HepG2 (cell line): Measurements from ENCODE around the gene NEURL1B. TPM values are rescaled to one million over a fixed set of nuclear protein-coding genes. Genes with fewer than 3 reads are reported as not detected.
A peak's percentile ranks its signal among the peaks of the same experiment; 100 is the strongest.

Experiments
- ATAD3A ChIP-seq: sonication (generic); formaldehyde crosslinking; IDR thresholded peaks from 2 replicates; pipeline ENCODE4 v1.4.0; 2020; ENCODE audit warnings: missing genetic modification reagents
- CREM ChIP-seq, 2 experiments: sonication (generic) in 1 of 2; formaldehyde crosslinking in 1 of 2; IDR thresholded peaks; 2 replicates each; pipeline versions ENCODE4 v1.4.0 to v1.6.1; 2016 to 2020; ENCODE audit warnings: antibody characterized with exemption in 1 of 2, mild to moderate bottlenecking in 1 of 2, missing genetic modification reagents in 1 of 2
- GABPB1 ChIP-seq: IDR thresholded peaks from 2 replicates; pipeline ENCODE4 v1.6.1; 2016; ENCODE audit warnings: mild to moderate bottlenecking, missing genetic modification reagents, moderate library complexity, missing compliant biosample characterization
- NCOA2 ChIP-seq: sonication (generic); formaldehyde crosslinking; IDR thresholded peaks from 2 replicates; pipeline ENCODE4 v1.8.0; 2022; ENCODE audit warnings: inconsistent platforms
- SMAD3 ChIP-seq: sonication (generic); formaldehyde crosslinking; IDR thresholded peaks from 2 replicates; pipeline ENCODE4 v1.4.0; 2020; ENCODE audit warnings: missing genetic modification reagents
- TAF1 ChIP-seq: sonication (generic); formaldehyde crosslinking; IDR thresholded peaks from 2 replicates; pipeline ENCODE4 v1.4.0; 2020; ENCODE audit warnings: missing genetic modification reagents
- ZFYVE20 ChIP-seq: sonication (generic); formaldehyde crosslinking; IDR thresholded peaks from 2 replicates; pipeline ENCODE4 v1.8.0; 2023; ENCODE audit warnings: low read depth, mild to moderate bottlenecking, moderate library complexity, missing genetic modification reagents, borderline replicate concordance
- ZNF432 ChIP-seq: sonication (generic); formaldehyde crosslinking; IDR thresholded peaks from 2 replicates; pipeline ENCODE4 v1.5.0; 2020; ENCODE audit warnings: missing genetic modification reagents, mild to moderate bottlenecking, borderline replicate concordance
- ZSCAN21 ChIP-seq: sonication (generic); formaldehyde crosslinking; IDR thresholded peaks from 2 replicates; pipeline ENCODE4 v1.8.0; 2022; ENCODE audit warnings: mild to moderate bottlenecking, missing genetic modification reagents, moderate library complexity, borderline replicate concordance
- polyA plus RNA-seq, 8 experiments: library from polyadenylated mRNA; depleted of rRNA in 3 of 8; stranded (reverse) in 7 of 8; unstranded in 1 of 8; fragments of >200 nt; fragmentation: Illumina TruSeq in 4 of 8; extraction: Trizol in 4 of 8; gene quantifications; 2 replicates each; pipeline versions ENCODE4 v1.2.1 to v1.2.3, GENCODE V29; 2011 to 2016; ENCODE audit warnings: low read depth in 4 of 8, missing spikeins in 1 of 8, mixed read lengths in 1 of 8; ENCODE audit not compliant: insufficient read depth in 1 of 8
- total RNA-seq, 5 experiments: library from RNA; depleted of rRNA; stranded (reverse); fragments of >200 nt; fragmentation: Illumina TruSeq; extraction: Trizol; gene quantifications; 2 replicates each; pipeline ENCODE4 v1.2.3, GENCODE V29; 2016; ENCODE audit warnings: low read depth in 1 of 5
- TF ChIP-seq, protein P1 (sequence below): IDR thresholded peaks from 2 replicates; pipeline ENCODE4 v1.6.1; 2016; ENCODE audit warnings: low read depth, borderline replicate concordance
- TF ChIP-seq, protein P2 (sequence below): sonication (generic); formaldehyde crosslinking; IDR thresholded peaks from 2 replicates; pipeline ENCODE4 v1.8.1; 2023; ENCODE audit warnings: mild to moderate bottlenecking, missing genetic modification reagents, borderline replicate concordance
- TF ChIP-seq, protein P3 (sequence below): sonication (generic); formaldehyde crosslinking; IDR thresholded peaks from 2 replicates; pipeline ENCODE4 v1.4.0; 2020; ENCODE audit warnings: missing genetic modification reagents
- TF ChIP-seq, protein P4 (sequence below): sonication (generic); formaldehyde crosslinking; IDR thresholded peaks from 2 replicates; pipeline ENCODE4 v1.4.0; 2020; ENCODE audit warnings: mild to moderate bottlenecking, missing genetic modification reagents, borderline replicate concordance
- TF ChIP-seq, protein P5 (sequence below), 2 experiments: sonication (generic) in 1 of 2; formaldehyde crosslinking in 1 of 2; IDR thresholded peaks; 2 replicates each; pipeline versions ENCODE4 v1.6.1 to v1.9.0; 2014 to 2022; ENCODE audit warnings: antibody characterized with exemption in 1 of 2, borderline replicate concordance in 1 of 2, inconsistent platforms in 1 of 2, low read depth in 1 of 2, missing genetic modification reagents in 1 of 2

Gene NEURL1B
- total and polyA plus RNA-seq, 2 of the 13 experiments (the other 11 are each of a cell fraction or from before 2014, with no cell fraction given), result 0.09 to 0.13 TPM

DNA sequence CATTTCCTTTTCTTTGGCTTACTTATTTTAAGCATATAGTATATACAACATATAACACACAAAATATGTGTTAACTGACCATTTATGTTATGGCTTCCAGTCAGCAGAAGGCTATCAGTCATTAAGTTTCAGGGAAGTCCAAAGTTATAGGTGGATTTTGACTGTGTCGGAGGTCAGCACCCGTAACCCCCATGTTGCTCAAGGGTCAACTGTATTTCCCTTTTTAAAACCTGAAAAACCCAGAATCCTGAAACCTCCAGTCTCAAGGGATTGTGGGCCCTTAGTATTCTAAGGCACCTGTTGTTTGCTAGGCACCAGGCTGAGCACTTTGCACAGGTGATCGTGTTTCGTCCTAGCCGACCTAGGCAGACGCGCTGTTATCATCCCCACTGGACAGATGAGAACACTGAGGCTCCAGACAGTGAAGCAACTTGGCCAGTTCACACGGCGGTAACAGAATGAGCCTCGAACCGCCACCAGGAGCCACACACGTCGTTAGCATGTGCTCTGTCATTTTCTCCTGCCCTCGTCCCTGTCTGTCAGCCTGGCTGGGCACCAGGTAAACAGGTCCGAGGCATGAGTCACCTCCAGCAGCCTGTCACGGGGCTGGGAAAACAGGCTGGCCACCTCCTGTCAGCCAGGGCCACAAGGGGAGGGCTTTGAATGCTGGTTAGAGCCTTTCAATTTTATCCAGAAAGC, 90.1 kb downstream of the NEURL1B start (continued):
- TF ChIP-seq, protein P1, sequence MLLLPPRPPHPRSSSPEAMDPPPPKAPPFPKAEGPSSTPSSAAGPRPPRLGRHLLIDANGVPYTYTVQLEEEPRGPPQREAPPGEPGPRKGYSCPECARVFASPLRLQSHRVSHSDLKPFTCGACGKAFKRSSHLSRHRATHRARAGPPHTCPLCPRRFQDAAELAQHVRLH (CRISPR knock-in tag), result peak; percentile 85; the same call in 1 of the 2 replicates
- TF ChIP-seq, protein P2, sequence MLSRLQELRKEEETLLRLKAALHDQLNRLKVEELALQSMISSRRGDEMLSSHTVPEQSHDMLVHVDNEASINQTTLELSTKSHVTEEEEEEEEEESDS (CRISPR knock-in tag), result no peak
- peak; percentile 69 for TF ChIP-seq GABPB1 (CRISPR knock-in tag)
- peak; percentile 59; the same call in 1 of the 2 replicates for TF ChIP-seq NCOA2 (CRISPR knock-in tag)
- TF ChIP-seq, protein P3, sequence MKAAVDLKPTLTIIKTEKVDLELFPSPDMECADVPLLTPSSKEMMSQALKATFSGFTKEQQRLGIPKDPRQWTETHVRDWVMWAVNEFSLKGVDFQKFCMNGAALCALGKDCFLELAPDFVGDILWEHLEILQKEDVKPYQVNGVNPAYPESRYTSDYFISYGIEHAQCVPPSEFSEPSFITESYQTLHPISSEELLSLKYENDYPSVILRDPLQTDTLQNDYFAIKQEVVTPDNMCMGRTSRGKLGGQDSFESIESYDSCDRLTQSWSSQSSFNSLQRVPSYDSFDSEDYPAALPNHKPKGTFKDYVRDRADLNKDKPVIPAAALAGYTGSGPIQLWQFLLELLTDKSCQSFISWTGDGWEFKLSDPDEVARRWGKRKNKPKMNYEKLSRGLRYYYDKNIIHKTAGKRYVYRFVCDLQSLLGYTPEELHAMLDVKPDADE, result no peak
- no peak for TF ChIP-seq CREM (IDR thresholded peaks at IDR 0.05)
- TF ChIP-seq CREM (CRISPR knock-in tag; IDR thresholded peaks at IDR 0.05), result no peak
- TF ChIP-seq, protein P4, sequence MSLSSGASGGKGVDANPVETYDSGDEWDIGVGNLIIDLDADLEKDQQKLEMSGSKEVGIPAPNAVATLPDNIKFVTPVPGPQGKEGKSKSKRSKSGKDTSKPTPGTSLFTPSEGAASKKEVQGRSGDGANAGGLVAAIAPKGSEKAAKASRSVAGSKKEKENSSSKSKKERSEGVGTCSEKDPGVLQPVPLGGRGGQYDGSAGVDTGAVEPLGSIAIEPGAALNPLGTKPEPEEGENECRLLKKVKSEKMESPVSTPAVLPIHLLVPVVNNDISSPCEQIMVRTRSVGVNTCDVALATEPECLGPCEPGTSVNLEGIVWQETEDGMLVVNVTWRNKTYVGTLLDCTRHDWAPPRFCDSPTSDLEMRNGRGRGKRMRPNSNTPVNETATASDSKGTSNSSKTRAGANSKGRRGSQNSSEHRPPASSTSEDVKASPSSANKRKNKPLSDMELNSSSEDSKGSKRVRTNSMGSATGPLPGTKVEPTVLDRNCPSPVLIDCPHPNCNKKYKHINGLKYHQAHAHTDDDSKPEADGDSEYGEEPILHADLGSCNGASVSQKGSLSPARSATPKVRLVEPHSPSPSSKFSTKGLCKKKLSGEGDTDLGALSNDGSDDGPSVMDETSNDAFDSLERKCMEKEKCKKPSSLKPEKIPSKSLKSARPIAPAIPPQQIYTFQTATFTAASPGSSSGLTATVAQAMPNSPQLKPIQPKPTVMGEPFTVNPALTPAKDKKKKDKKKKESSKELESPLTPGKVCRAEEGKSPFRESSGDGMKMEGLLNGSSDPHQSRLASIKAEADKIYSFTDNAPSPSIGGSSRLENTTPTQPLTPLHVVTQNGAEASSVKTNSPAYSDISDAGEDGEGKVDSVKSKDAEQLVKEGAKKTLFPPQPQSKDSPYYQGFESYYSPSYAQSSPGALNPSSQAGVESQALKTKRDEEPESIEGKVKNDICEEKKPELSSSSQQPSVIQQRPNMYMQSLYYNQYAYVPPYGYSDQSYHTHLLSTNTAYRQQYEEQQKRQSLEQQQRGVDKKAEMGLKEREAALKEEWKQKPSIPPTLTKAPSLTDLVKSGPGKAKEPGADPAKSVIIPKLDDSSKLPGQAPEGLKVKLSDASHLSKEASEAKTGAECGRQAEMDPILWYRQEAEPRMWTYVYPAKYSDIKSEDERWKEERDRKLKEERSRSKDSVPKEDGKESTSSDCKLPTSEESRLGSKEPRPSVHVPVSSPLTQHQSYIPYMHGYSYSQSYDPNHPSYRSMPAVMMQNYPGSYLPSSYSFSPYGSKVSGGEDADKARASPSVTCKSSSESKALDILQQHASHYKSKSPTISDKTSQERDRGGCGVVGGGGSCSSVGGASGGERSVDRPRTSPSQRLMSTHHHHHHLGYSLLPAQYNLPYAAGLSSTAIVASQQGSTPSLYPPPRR (CRISPR knock-in tag), result no peak
- TF ChIP-seq ATAD3A (CRISPR knock-in tag), result no peak
- peak; percentile 79; the same call in 1 of the 2 replicates for TF ChIP-seq SMAD3 (CRISPR knock-in tag)
- TF ChIP-seq ZSCAN21 (CRISPR knock-in tag), result peak; percentile 89
- no peak for TF ChIP-seq ZFYVE20 (CRISPR knock-in tag)
- TF ChIP-seq, protein P5, sequence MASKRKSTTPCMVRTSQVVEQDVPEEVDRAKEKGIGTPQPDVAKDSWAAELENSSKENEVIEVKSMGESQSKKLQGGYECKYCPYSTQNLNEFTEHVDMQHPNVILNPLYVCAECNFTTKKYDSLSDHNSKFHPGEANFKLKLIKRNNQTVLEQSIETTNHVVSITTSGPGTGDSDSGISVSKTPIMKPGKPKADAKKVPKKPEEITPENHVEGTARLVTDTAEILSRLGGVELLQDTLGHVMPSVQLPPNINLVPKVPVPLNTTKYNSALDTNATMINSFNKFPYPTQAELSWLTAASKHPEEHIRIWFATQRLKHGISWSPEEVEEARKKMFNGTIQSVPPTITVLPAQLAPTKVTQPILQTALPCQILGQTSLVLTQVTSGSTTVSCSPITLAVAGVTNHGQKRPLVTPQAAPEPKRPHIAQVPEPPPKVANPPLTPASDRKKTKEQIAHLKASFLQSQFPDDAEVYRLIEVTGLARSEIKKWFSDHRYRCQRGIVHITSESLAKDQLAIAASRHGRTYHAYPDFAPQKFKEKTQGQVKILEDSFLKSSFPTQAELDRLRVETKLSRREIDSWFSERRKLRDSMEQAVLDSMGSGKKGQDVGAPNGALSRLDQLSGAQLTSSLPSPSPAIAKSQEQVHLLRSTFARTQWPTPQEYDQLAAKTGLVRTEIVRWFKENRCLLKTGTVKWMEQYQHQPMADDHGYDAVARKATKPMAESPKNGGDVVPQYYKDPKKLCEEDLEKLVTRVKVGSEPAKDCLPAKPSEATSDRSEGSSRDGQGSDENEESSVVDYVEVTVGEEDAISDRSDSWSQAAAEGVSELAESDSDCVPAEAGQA (IDR thresholded peaks at IDR 0.05; ENCODE audit: low read depth), result no peak
- TF ChIP-seq, protein P5 (CRISPR knock-in tag; IDR thresholded peaks at IDR 0.05; ENCODE audit: borderline replicate concordance), result 0 out of 2 replicates have a peak, but pooled peaks have one; percentile 34
- TF ChIP-seq TAF1, result no peak
- TF ChIP-seq ZNF432 (CRISPR knock-in tag), result no peak
